GM12878 (cell line): ENCODE data around the gene PLSCR3. TPM values are rescaled to one million over a fixed set of nuclear protein-coding genes. Genes with fewer than 3 reads are reported as not detected.

Source experiments
- ATAC-seq: fragments of 200-7000 bp; cut with Tn5 transposase; 3 replicates; pipeline ENCODE4 v1.9.1; 2020; ENCODE audit warnings: mild to moderate bottlenecking, moderate library complexity
- BruUV-seq: library from RNA; stranded (reverse); fragments of 400-500 nt; replicated peaks from 2 replicates; lab custom pipeline; 2021; lab: Mats Ljungman, UMichigan
- CTCF ChIA-PET: fragments of 300-600 bp; sonication (Branson Sonifier 250); formaldehyde crosslinking; extraction: SDS; loops from one replicate; lab custom pipeline; 2021; ENCODE audit warnings: inconsistent platforms; lab: Yijun Ruan, JAX
- POLR2A ChIA-PET: fragments of 350-600 bp; formaldehyde crosslinking; extraction: SDS; loops from one replicate; lab custom pipeline; 2021; ENCODE audit warnings: inconsistent platforms; lab: Charles Lee
- RAD21 ChIA-PET: fragments of 300-600 bp; sonication (Branson Sonifier 250); formaldehyde crosslinking; loops from one replicate; lab custom pipeline; 2023; ENCODE audit warnings: antibody characterized with exemption; ENCODE audit not compliant: unreplicated experiment; lab: Charles Lee
- SMC1A ChIA-PET: fragments of 300-600 bp; sonication (Branson Sonifier 250); formaldehyde crosslinking; loops from one replicate; lab custom pipeline; 2023; ENCODE audit not compliant: unreplicated experiment, uncharacterized antibody; lab: Charles Lee
- DNase-seq: peaks from one replicate; pipeline ENCODE4 v3.0.0-alpha.2; 2011; ENCODE audit warnings: low read depth, low spot score
- FAIRE-seq: peaks from 3 replicates; lab custom pipeline; 2011; peaks lifted over from hg19 to GRCh38; lab: Jason Lieb, UNC
- H2AFZ ChIP-seq: 2 replicates; pipeline ENCODE4 v1.6.0; 2011; ENCODE audit warnings: low read depth, low read length, control low read depth; ENCODE audit not compliant: control insufficient read depth
- H3K27ac ChIP-seq: 2 replicates; pipeline ENCODE4 v1.5.1; 2011; ENCODE audit warnings: control low read depth; ENCODE audit not compliant: control insufficient read depth, insufficient read depth
- H3K27me3 ChIP-seq, 2 experiments: replicated peaks in 1 of 2; 2 replicates each; pipeline versions ENCODE4 v1.6.0 to v1.6.1; 2011; ENCODE audit warnings: low read length in 1 of 2; ENCODE audit not compliant: control insufficient read depth in 2 of 2, insufficient read depth in 2 of 2
- H3K36me3 ChIP-seq, 2 experiments: 2 replicates each; pipeline ENCODE4 v1.5.1; 2011; ENCODE audit warnings: low read length in 1 of 2; ENCODE audit not compliant: control insufficient read depth in 2 of 2, insufficient read depth in 2 of 2
- H3K4me1 ChIP-seq: 2 replicates; pipeline ENCODE4 v1.6.1; 2011; ENCODE audit warnings: mild to moderate bottlenecking, low read length, moderate library complexity, mixed read lengths; ENCODE audit not compliant: control insufficient read depth, insufficient read depth
- H3K4me2 ChIP-seq: 2 replicates; pipeline ENCODE4 v1.6.0; 2011; ENCODE audit warnings: control low read depth; ENCODE audit not compliant: control insufficient read depth, insufficient read depth
- H3K4me3 ChIP-seq: fragments of 200-600 bp; sonication (generic); 2 replicates; pipeline ENCODE4 v1.5.1; 2016
- H3K79me2 ChIP-seq: 2 replicates; pipeline ENCODE4 v1.6.0; 2011; ENCODE audit warnings: low read length; ENCODE audit not compliant: control insufficient read depth, insufficient read depth
- H3K9ac ChIP-seq: 2 replicates; pipeline ENCODE4 v1.8.0; 2011; ENCODE audit warnings: low read length, control low read depth, mixed read lengths; ENCODE audit not compliant: control insufficient read depth, insufficient read depth
- H3K9me3 ChIP-seq: replicated peaks from 3 replicates; pipeline ENCODE4 v1.5.1; 2011; ENCODE audit warnings: mild to moderate bottlenecking, low read length; ENCODE audit not compliant: control insufficient read depth, insufficient read depth
- H4K20me1 ChIP-seq: 2 replicates; pipeline ENCODE4 v1.6.0; 2011; ENCODE audit not compliant: control insufficient read depth, insufficient read depth
- BACH1 ChIP-seq: fragments of 450-650 bp; IDR thresholded peaks from 2 replicates; pipeline ENCODE4 v1.6.1; 2017; ENCODE audit warnings: mild to moderate bottlenecking, borderline replicate concordance
- EGR1 ChIP-seq, 2 experiments: IDR thresholded peaks; 1 replicate in 1 of 2; 2 replicates in 1 of 2; pipeline ENCODE4 v1.6.1; 2011 to 2012; ENCODE audit warnings: low read depth in 2 of 2, low read length in 2 of 2, borderline replicate concordance in 1 of 2, mild to moderate bottlenecking in 1 of 2, moderate library complexity in 1 of 2
- NR2C2 ChIP-seq: IDR thresholded peaks from 2 replicates; pipeline ENCODE4 v1.6.1; 2011; ENCODE audit warnings: borderline replicate concordance, low read depth; ENCODE audit not compliant: control insufficient read depth, insufficient read length
- PAX8 ChIP-seq: fragments of 450-650 bp; IDR thresholded peaks from 2 replicates; pipeline ENCODE4 v1.6.1; 2017; ENCODE audit warnings: mild to moderate bottlenecking, moderate library complexity
- POLR2AphosphoS5 ChIP-seq: IDR thresholded peaks from 2 replicates; pipeline ENCODE4 v1.6.1; 2011; ENCODE audit warnings: mild to moderate bottlenecking, low read length, inconsistent platforms
- WGBS: methylation state at CpG from one replicate; pipeline ENCODE4 v1.1.6; 2016; ENCODE audit warnings: low lambda C conversion rate; ENCODE audit not compliant: insufficient replicate concordance, insufficient coverage; ENCODE audit errors: missing lambda C conversion rate; 5-methylcytosine and 5-hydroxymethylcytosine counted together
- in situ Hi-C: fragments of 300-500 bp; cut with MboI; formaldehyde crosslinking; loops from 9 replicates; pipeline ENCODE4 v1.14.3; 2018; ENCODE audit warnings: mixed read lengths
- intact Hi-C: fragments of 100-400 bp; cut with micrococcal nuclease; formaldehyde crosslinking; loops from one replicate; pipeline ENCODE4 v1.14.2; 2022; ENCODE audit not compliant: unreplicated experiment
- polyA plus RNA-seq, 11 experiments: library from polyadenylated mRNA; depleted of rRNA in 4 of 11; unstranded in 6 of 11; stranded (reverse) in 5 of 11; fragments of >200 nt; fragmentation: Nextera tagmentation in 4 of 11; fragmentation: Illumina TruSeq in 1 of 11; extraction: Ambion mirVana in 4 of 11; extraction: Trizol in 1 of 11; gene quantifications; 1 replicate in 1 of 11; 2 replicates in 10 of 11; pipeline versions ENCODE4 v1.2.1 to v1.2.3, GENCODE V29; 2011 to 2016; ENCODE audit warnings: inconsistent platforms in 2 of 11, missing spikeins in 2 of 11, low read depth in 1 of 11
- total RNA-seq, 4 experiments: library from RNA; depleted of rRNA in 3 of 4; stranded (reverse); fragments of >200 nt in 3 of 4; fragmentation: Illumina TruSeq in 1 of 4; extraction: Trizol in 1 of 4; gene quantifications; 2 replicates each; pipeline versions ENCODE4 v1.2.1 to v1.2.3, GENCODE V29; 2013 to 2021
- TF ChIP-seq, protein P1 (sequence below): fragments of 450-650 bp; IDR thresholded peaks from 2 replicates; pipeline ENCODE4 v1.6.1; 2016; ENCODE audit warnings: mild to moderate bottlenecking
- TF ChIP-seq, protein P2 (sequence below): IDR thresholded peaks from 2 replicates; pipeline ENCODE4 v1.6.1; 2012; ENCODE audit warnings: improper control_type of control experiment, low read depth, low read length; ENCODE audit not compliant: insufficient replicate concordance
- TF ChIP-seq, protein P3 (sequence below): IDR thresholded peaks from 2 replicates; pipeline ENCODE4 v1.6.1; 2011; ENCODE audit warnings: low read depth, mild to moderate bottlenecking, low read length, moderate library complexity, borderline replicate concordance; ENCODE audit errors: extremely low read depth
- TF ChIP-seq, protein P4 (sequence below): IDR thresholded peaks from 2 replicates; pipeline ENCODE4 v1.6.1; 2011; ENCODE audit warnings: borderline replicate concordance, low read depth, mild to moderate bottlenecking, moderate library complexity, low read length; ENCODE audit not compliant: insufficient read depth, poor library complexity, severe bottlenecking

Gene PLSCR3
- total and polyA plus RNA-seq, 10 of the 15 experiments (the other 5 are each of a cell fraction or from before 2014, with no cell fraction given) = 9.9 to 51.4 (median 43.4) TPM

DNA sequence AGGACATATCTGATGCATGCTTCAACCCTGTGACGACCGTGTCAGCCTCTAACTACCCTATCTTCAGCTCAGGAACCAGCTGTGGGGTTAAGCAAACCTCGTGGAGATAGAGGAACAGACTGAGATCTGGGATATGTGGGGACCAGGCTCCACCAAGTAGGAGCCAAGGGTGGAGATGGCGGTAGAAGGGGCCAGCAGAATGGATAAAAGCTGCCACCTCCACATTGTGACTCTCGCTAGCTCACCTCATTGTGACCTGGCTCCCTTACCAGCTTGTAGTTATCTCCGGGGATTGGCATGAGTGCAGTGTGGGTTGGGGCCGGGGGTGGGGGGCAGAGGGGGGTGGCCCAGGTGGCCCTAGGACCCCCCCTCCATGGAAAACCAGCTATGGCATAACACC lies 31.0 kb upstream of the PLSCR3 start, which contains the start of gene SPEM2:
Gene SPEM2 (plus strand): TSS at position 301 of the 400 bp plus-strand sequence. CDS start 73 bp downstream, at position 374.
- no peak within 1 kb of the TSS for H2AFZ ChIP-seq
- no peaks in the 10 kb centered on the region for H4K20me1 ChIP-seq
- in situ Hi-C loops (no loop called here), intact Hi-C loops (no loop called here)
- no peaks in the 10 kb centered on the region for H3K79me2 ChIP-seq
- 27% methylated on average over 7 of the region's 7 CpGs for whole genome bisulfite sequencing
- TF ChIP-seq, protein P1, sequence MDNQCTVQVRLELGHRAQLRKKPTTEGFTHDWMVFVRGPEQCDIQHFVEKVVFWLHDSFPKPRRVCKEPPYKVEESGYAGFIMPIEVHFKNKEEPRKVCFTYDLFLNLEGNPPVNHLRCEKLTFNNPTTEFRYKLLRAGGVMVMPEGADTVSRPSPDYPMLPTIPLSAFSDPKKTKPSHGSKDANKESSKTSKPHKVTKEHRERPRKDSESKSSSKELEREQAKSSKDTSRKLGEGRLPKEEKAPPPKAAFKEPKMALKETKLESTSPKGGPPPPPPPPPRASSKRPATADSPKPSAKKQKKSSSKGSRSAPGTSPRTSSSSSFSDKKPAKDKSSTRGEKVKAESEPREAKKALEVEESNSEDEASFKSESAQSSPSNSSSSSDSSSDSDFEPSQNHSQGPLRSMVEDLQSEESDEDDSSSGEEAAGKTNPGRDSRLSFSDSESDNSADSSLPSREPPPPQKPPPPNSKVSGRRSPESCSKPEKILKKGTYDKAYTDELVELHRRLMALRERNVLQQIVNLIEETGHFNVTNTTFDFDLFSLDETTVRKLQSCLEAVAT = no peak
- TF ChIP-seq, protein P2, sequence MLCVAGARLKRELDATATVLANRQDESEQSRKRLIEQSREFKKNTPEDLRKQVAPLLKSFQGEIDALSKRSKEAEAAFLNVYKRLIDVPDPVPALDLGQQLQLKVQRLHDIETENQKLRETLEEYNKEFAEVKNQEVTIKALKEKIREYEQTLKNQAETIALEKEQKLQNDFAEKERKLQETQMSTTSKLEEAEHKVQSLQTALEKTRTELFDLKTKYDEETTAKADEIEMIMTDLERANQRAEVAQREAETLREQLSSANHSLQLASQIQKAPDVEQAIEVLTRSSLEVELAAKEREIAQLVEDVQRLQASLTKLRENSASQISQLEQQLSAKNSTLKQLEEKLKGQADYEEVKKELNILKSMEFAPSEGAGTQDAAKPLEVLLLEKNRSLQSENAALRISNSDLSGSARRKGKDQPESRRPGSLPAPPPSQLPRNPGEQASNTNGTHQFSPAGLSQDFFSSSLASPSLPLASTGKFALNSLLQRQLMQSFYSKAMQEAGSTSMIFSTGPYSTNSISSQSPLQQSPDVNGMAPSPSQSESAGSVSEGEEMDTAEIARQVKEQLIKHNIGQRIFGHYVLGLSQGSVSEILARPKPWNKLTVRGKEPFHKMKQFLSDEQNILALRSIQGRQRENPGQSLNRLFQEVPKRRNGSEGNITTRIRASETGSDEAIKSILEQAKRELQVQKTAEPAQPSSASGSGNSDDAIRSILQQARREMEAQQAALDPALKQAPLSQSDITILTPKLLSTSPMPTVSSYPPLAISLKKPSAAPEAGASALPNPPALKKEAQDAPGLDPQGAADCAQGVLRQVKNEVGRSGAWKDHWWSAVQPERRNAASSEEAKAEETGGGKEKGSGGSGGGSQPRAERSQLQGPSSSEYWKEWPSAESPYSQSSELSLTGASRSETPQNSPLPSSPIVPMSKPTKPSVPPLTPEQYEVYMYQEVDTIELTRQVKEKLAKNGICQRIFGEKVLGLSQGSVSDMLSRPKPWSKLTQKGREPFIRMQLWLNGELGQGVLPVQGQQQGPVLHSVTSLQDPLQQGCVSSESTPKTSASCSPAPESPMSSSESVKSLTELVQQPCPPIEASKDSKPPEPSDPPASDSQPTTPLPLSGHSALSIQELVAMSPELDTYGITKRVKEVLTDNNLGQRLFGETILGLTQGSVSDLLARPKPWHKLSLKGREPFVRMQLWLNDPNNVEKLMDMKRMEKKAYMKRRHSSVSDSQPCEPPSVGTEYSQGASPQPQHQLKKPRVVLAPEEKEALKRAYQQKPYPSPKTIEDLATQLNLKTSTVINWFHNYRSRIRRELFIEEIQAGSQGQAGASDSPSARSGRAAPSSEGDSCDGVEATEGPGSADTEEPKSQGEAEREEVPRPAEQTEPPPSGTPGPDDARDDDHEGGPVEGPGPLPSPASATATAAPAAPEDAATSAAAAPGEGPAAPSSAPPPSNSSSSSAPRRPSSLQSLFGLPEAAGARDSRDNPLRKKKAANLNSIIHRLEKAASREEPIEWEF = no peak
- TF ChIP-seq EGR1 (IDR thresholded peaks at IDR 0.05; ENCODE audit: borderline replicate concordance in 1 of 2, low read depth in 2 of 2, low read length in 2 of 2) (no peak), NR2C2 (no peak), PAX8 (no peak), POLR2AphosphoS5 (no peak), BACH1 (no peak)
- TF ChIP-seq, protein P3, sequence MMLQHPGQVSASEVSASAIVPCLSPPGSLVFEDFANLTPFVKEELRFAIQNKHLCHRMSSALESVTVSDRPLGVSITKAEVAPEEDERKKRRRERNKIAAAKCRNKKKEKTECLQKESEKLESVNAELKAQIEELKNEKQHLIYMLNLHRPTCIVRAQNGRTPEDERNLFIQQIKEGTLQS = no peak
- TF ChIP-seq, protein P4, sequence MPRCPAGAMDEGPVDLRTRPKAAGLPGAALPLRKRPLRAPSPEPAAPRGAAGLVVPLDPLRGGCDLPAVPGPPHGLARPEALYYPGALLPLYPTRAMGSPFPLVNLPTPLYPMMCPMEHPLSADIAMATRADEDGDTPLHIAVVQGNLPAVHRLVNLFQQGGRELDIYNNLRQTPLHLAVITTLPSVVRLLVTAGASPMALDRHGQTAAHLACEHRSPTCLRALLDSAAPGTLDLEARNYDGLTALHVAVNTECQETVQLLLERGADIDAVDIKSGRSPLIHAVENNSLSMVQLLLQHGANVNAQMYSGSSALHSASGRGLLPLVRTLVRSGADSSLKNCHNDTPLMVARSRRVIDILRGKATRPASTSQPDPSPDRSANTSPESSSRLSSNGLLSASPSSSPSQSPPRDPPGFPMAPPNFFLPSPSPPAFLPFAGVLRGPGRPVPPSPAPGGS = no peak
- CTCF ChIA-PET = no interaction called here
- POLR2A ChIA-PET = no interaction called here
- FAIRE-seq = no peak
- no peak within 1 kb of the TSS for H3K27ac ChIP-seq
- no peak for DNase-seq
- H3K27me3 ChIP-seq = no peaks in the 10 kb centered on the region; a peak in 1 of 4 replicates
- H3K4me2 ChIP-seq = no peak within 1 kb of the TSS
- H3K4me1 ChIP-seq = no peaks in the 10 kb centered on the region
- H3K36me3 ChIP-seq = no peaks in the 10 kb centered on the region
- SMC1A ChIA-PET = no interaction called here
- BruUV-seq = no TSS peak
- no peak for ATAC-seq
- no peaks in the 10 kb centered on the region for H3K9me3 ChIP-seq
- H3K4me3 ChIP-seq = no peak within 1 kb of the TSS
- RAD21 ChIA-PET = interaction anchor here (1.3 kb wide), 1 partner anchor 10 kb away, joined by 3 read pairs; the partner anchor contains the start of gene TMEM102
- no peak within 1 kb of the TSS for H3K9ac ChIP-seq
